NCI-H2029 treated with DMSO at 0.1 percent for 48 hours (cell line): Measurements from ENCODE around the gene CACHD1.
"Not testable (repeated sequence)": the region's sequence is repeated elsewhere in the genome, so short reads cannot be mapped to it uniquely, and the experiment has no call there.

ENCODE experiments used
- DNase-seq: peaks from one replicate; lab custom pipeline; 2025; lab: John Stamatoyannopoulos, UW

The CACHD1 gene

GRCh38 chr1:64588876-64589275, 118.9 kb downstream of the CACHD1 start:
- no peak for DNase-seq

- DNase-seq: no peak
These were observed 120.4 kb downstream of the CACHD1 start for GRCh38 chr1:64590316-64590715.

- no peak for DNase-seq
These were observed 124.5 kb downstream of the CACHD1 start for GRCh38 chr1:64594446-64594845.

GRCh38 chr1:64595871-64596515, 126.1 kb downstream of the CACHD1 start:
- DNase-seq: peak; percentile 85

GRCh38 chr1:64597113-64597512, 127.2 kb downstream of the CACHD1 start:
- DNase-seq: no peak

- DNase-seq: no peak
These were observed 128.2 kb downstream of the CACHD1 start for GRCh38 chr1:64598100-64598571.

GRCh38 chr1:64599242-64599641, 129.3 kb downstream of the CACHD1 start:
- DNase-seq: no peak

- DNase-seq: peak; percentile 52
These were observed 131.3 kb downstream of the CACHD1 start for GRCh38 chr1:64601207-64601606.

- no peak for DNase-seq
These were observed 138.2 kb downstream of the CACHD1 start for GRCh38 chr1:64608005-64608650.

- DNase-seq: no peak
These were observed 138.7 kb downstream of the CACHD1 start for GRCh38 chr1:64608651-64609048.

- not testable (repeated sequence) for DNase-seq
These were observed 141.0 kb downstream of the CACHD1 start for GRCh38 chr1:64610950-64611349.

GRCh38 chr1:64616039-64616438, 146.1 kb downstream of the CACHD1 start:
- DNase-seq: peak; percentile 95

- peak; percentile 34 for DNase-seq
These were observed 153.8 kb downstream of the CACHD1 start for GRCh38 chr1:64623750-64624191.

- peak; percentile 56 for DNase-seq
These were observed 154.3 kb downstream of the CACHD1 start for GRCh38 chr1:64624218-64624713.

- DNase-seq: peak; percentile 43
These were observed 154.9 kb downstream of the CACHD1 start for GRCh38 chr1:64624808-64625207.

- DNase-seq: no peak
These were observed 160.7 kb downstream of the CACHD1 start for GRCh38 chr1:64630611-64631010.

GRCh38 chr1:64631346-64632034, 161.6 kb downstream of the CACHD1 start:
- no peak for DNase-seq

- DNase-seq: no peak
These were observed 163.0 kb downstream of the CACHD1 start for GRCh38 chr1:64632936-64633335.

- no peak for DNase-seq
These were observed 175.8 kb downstream of the CACHD1 start for GRCh38 chr1:64645735-64646134.

- DNase-seq: no peak
These were observed 180.5 kb downstream of the CACHD1 start for GRCh38 chr1:64650411-64650810.

- no peak for DNase-seq
These were observed 181.9 kb downstream of the CACHD1 start for GRCh38 chr1:64651841-64652240.

GRCh38 chr1:64653466-64653865, 183.5 kb downstream of the CACHD1 start:
- no peak for DNase-seq
